H1 (cell line): Measurements from ENCODE around the gene ENPP5. TPM values are rescaled to one million over a fixed set of nuclear protein-coding genes. Genes with fewer than 3 reads are reported as not detected.

Experiments
- CTCF ChIA-PET: fragments of 300-600 bp; sonication (Branson Sonifier 250); formaldehyde crosslinking; loops from one replicate; lab custom pipeline; 2021; ENCODE audit not compliant: partially characterized antibody; lab: Charles Lee
- POLR2A ChIA-PET: fragments of 300-600 bp; sonication (Branson Sonifier 250); formaldehyde crosslinking; loops from one replicate; lab custom pipeline; 2021; ENCODE audit warnings: inconsistent platforms; ENCODE audit not compliant: partially characterized antibody; lab: Charles Lee
- DNase-seq, 2 experiments: peaks; one replicate each; pipeline versions ENCODE4 v3.0.0 to v3.0.0-alpha.2; 2010 to 2022; ENCODE audit warnings: low spot score in 2 of 2, low read depth in 1 of 2, mixed read lengths in 1 of 2
- FAIRE-seq: peaks from 2 replicates; lab custom pipeline; 2011; peaks lifted over from hg19 to GRCh38; lab: Jason Lieb, UNC
- H2AFZ ChIP-seq: 2 replicates; pipeline ENCODE4 v1.8.1; 2012; ENCODE audit warnings: low read length, inconsistent platforms
- H2AK5ac ChIP-seq: 2 replicates; pipeline ENCODE4 v1.6.1; 2013; ENCODE audit warnings: low read depth, low read length
- H2BK120ac ChIP-seq: replicated peaks from 2 replicates; pipeline ENCODE3; 2013; ENCODE audit warnings: low read depth, low read length, inconsistent platforms
- H2BK12ac ChIP-seq: 2 replicates; pipeline ENCODE4 v1.6.1; 2013; ENCODE audit warnings: low read depth, low read length
- H2BK15ac ChIP-seq: 2 replicates; pipeline ENCODE4 v1.6.1; 2013; ENCODE audit warnings: low read length
- H2BK20ac ChIP-seq: 2 replicates; pipeline ENCODE4 v1.6.1; 2013; ENCODE audit warnings: low read length
- H2BK5ac ChIP-seq: 2 replicates; pipeline ENCODE4 v1.6.1; 2013; ENCODE audit warnings: low read depth, low read length
- H3K14ac ChIP-seq: 2 replicates; pipeline ENCODE4 v1.6.1; 2013; ENCODE audit warnings: inconsistent platforms; ENCODE audit not compliant: insufficient read length
- H3K18ac ChIP-seq: 2 replicates; pipeline ENCODE4 v1.6.1; 2013; ENCODE audit warnings: low read length; ENCODE audit errors: extremely low read depth
- H3K23ac ChIP-seq: 2 replicates; pipeline ENCODE4 v1.6.1; 2013; ENCODE audit warnings: inconsistent platforms; ENCODE audit not compliant: insufficient read length
- H3K23me2 ChIP-seq: 2 replicates; pipeline ENCODE4 v1.6.1; 2013; ENCODE audit warnings: low read depth, low read length
- H3K27ac ChIP-seq: 2 replicates; pipeline ENCODE4 v1.6.1; 2011; ENCODE audit warnings: low read depth, low read length, inconsistent platforms
- H3K27me3 ChIP-seq, 4 experiments: replicated peaks in 1 of 4; 1 replicate in 1 of 4; 2 replicates in 3 of 4; pipeline versions ENCODE4 v1.6.1 to v1.8.1; 2011 to 2013; ENCODE audit warnings: low read length in 3 of 4, mild to moderate bottlenecking in 3 of 4, inconsistent platforms in 2 of 4, mixed read lengths in 2 of 4, moderate library complexity in 1 of 4; ENCODE audit not compliant: control insufficient read depth in 3 of 4, insufficient read depth in 3 of 4; ENCODE audit errors: extremely low read depth in 1 of 4
- H3K36me3 ChIP-seq, 4 experiments: 2 replicates each; pipeline versions ENCODE4 v1.6.1 to v1.8.1; 2011 to 2013; ENCODE audit warnings: mild to moderate bottlenecking in 4 of 4, low read length in 3 of 4, moderate library complexity in 2 of 4, control low read depth in 1 of 4, inconsistent platforms in 1 of 4; ENCODE audit not compliant: insufficient read depth in 4 of 4, control insufficient read depth in 2 of 4
- H3K4ac ChIP-seq: replicated peaks from 2 replicates; pipeline ENCODE3; 2013; ENCODE audit warnings: low read length, low read depth, mixed read lengths, inconsistent platforms; ENCODE audit not compliant: insufficient read length
- H3K4me1 ChIP-seq, 4 experiments: replicated peaks in 1 of 4; 1 replicate in 1 of 4; 2 replicates in 3 of 4; pipeline versions ENCODE4 v1.6.1 to v1.8.1; 2011 to 2013; ENCODE audit warnings: low read length in 3 of 4, inconsistent platforms in 2 of 4, mixed read lengths in 1 of 4; ENCODE audit not compliant: insufficient read depth in 4 of 4, control insufficient read depth in 3 of 4
- H3K4me2 ChIP-seq, 2 experiments: 2 replicates each; pipeline versions ENCODE4 v1.6.1 to v1.8.1; 2011 to 2013; ENCODE audit warnings: low read depth in 2 of 2, low read length in 2 of 2, control low read depth in 1 of 2, inconsistent platforms in 1 of 2, mild to moderate bottlenecking in 1 of 2; ENCODE audit not compliant: insufficient read depth in 1 of 2
- H3K4me3 ChIP-seq, 4 experiments: fragments of 200-600, 300-600 bp in 1 of 4; sonication (generic), shearing (Covaris generic), sonication (Bioruptor Twin) in 1 of 4; 2 replicates each; pipeline versions ENCODE4 v1.5.1 to v1.8.1; 2011 to 2016; ENCODE audit warnings: low read length in 4 of 4, low read depth in 3 of 4, control low read depth in 2 of 4, inconsistent platforms in 2 of 4, mild to moderate bottlenecking in 2 of 4, mixed read lengths in 1 of 4, moderate library complexity in 1 of 4; ENCODE audit not compliant: insufficient read depth in 2 of 4; ENCODE audit errors: extremely low read depth in 1 of 4
- H3K56ac ChIP-seq: replicated peaks from 2 replicates; pipeline ENCODE3; 2013; ENCODE audit warnings: low read depth, mild to moderate bottlenecking, mixed read lengths, low read length, inconsistent platforms; ENCODE audit not compliant: insufficient read length
- H3K79me1 ChIP-seq: 2 replicates; pipeline ENCODE4 v1.6.1; 2013; ENCODE audit warnings: low read depth, low read length, control low read depth
- H3K79me2 ChIP-seq, 2 experiments: 2 replicates each; pipeline versions ENCODE4 v1.6.1 to v1.8.1; 2012 to 2013; ENCODE audit warnings: low read length in 2 of 2, mild to moderate bottlenecking in 2 of 2, inconsistent platforms in 1 of 2; ENCODE audit not compliant: insufficient read depth in 2 of 2, control insufficient read depth in 1 of 2
- H3K9ac ChIP-seq, 4 experiments: replicated peaks in 1 of 4; 1 replicate in 1 of 4; 2 replicates in 3 of 4; pipeline versions ENCODE4 v1.6.1 to v1.8.1; 2011 to 2013; ENCODE audit warnings: low read depth in 3 of 4, low read length in 3 of 4, control low read depth in 2 of 4, mild to moderate bottlenecking in 2 of 4, moderate library complexity in 2 of 4, inconsistent platforms in 1 of 4; ENCODE audit errors: extremely low read depth in 1 of 4
- H3K9me3 ChIP-seq, 2 experiments: 2 replicates each; pipeline versions ENCODE4 v1.6.1 to v1.8.1; 2012 to 2013; ENCODE audit warnings: mild to moderate bottlenecking in 2 of 2, moderate library complexity in 2 of 2, control low read depth in 1 of 2, inconsistent platforms in 1 of 2, low read depth in 1 of 2, low read length in 1 of 2, mixed read lengths in 1 of 2; ENCODE audit not compliant: insufficient read depth in 2 of 2
- H4K20me1 ChIP-seq, 2 experiments: replicated peaks in 1 of 2; 2 replicates each; pipeline versions ENCODE3 to v1.8.1; 2011 to 2013; ENCODE audit warnings: inconsistent platforms in 2 of 2, low read length in 2 of 2, mild to moderate bottlenecking in 1 of 2; ENCODE audit not compliant: insufficient read depth in 2 of 2, control insufficient read depth in 1 of 2
- H4K5ac ChIP-seq: 2 replicates; pipeline ENCODE4 v1.6.1; 2013; ENCODE audit warnings: low read length, low read depth, mixed read lengths, inconsistent platforms; ENCODE audit not compliant: insufficient read length
- H4K8ac ChIP-seq: 2 replicates; pipeline ENCODE4 v1.8.0; 2013; ENCODE audit warnings: mild to moderate bottlenecking, moderate library complexity, low read length, inconsistent platforms; ENCODE audit not compliant: insufficient read depth; ENCODE audit errors: extremely low read depth
- H4K91ac ChIP-seq: replicated peaks from 2 replicates; pipeline ENCODE3; 2013; ENCODE audit warnings: low read length, mixed read lengths, inconsistent platforms; ENCODE audit not compliant: insufficient read length
- ATF3 ChIP-seq: IDR thresholded peaks from 2 replicates; pipeline ENCODE4 v1.6.1; 2011; ENCODE audit warnings: low read depth, mild to moderate bottlenecking, low read length; ENCODE audit not compliant: insufficient read depth
- E2F6 ChIP-seq: IDR thresholded peaks from 2 replicates; pipeline ENCODE4 v1.6.1; 2012; ENCODE audit warnings: inconsistent platforms
- EZH2 ChIP-seq: fragments of 200-600 bp; sonication (generic); IDR thresholded peaks from 2 replicates; pipeline ENCODE4 v1.7.1; 2012; ENCODE audit warnings: low read depth, mild to moderate bottlenecking, moderate library complexity, low read length, inconsistent platforms; ENCODE audit not compliant: severe bottlenecking
- GABPA ChIP-seq: IDR thresholded peaks from 2 replicates; pipeline ENCODE4 v1.6.1; 2011; ENCODE audit warnings: mild to moderate bottlenecking, low read length, moderate library complexity, borderline replicate concordance; ENCODE audit not compliant: insufficient read depth
- JUN ChIP-seq: IDR thresholded peaks from 2 replicates; pipeline ENCODE4 v1.6.1; 2011; ENCODE audit warnings: low read depth, mild to moderate bottlenecking, improper control_type of control experiment, low read length
- MAFK ChIP-seq: IDR thresholded peaks from 2 replicates; pipeline ENCODE4 v1.6.1; 2012; ENCODE audit warnings: low read depth, mild to moderate bottlenecking, improper control_type of control experiment, low read length
- RAD21 ChIP-seq, 2 experiments: IDR thresholded peaks in 1 of 2; conservative IDR thresholded peaks in 1 of 2; 2 replicates each; pipeline ENCODE4 v1.6.1; 2011; ENCODE audit warnings: low read depth in 2 of 2, low read length in 2 of 2, improper control_type of control experiment in 1 of 2, inconsistent platforms in 1 of 2, mild to moderate bottlenecking in 1 of 2, moderate library complexity in 1 of 2
- RFX5 ChIP-seq: IDR thresholded peaks from 2 replicates; pipeline ENCODE4 v1.6.1; 2011; ENCODE audit warnings: low read depth, low read length, improper control_type of control experiment, borderline replicate concordance
- SAP30 ChIP-seq: fragments of 300-600 bp; sonication (generic); IDR thresholded peaks from 2 replicates; pipeline ENCODE4 v1.7.1; 2012; ENCODE audit warnings: low read length, moderate library complexity, mild to moderate bottlenecking, inconsistent platforms; ENCODE audit not compliant: insufficient read depth, insufficient replicate concordance
- USF2 ChIP-seq: IDR thresholded peaks from 2 replicates; pipeline ENCODE4 v1.6.1; 2011; ENCODE audit warnings: low read length, improper control_type of control experiment
- ZNF274 ChIP-seq: IDR thresholded peaks from 2 replicates; pipeline ENCODE4 v1.7.0; 2012; ENCODE audit warnings: low read length, borderline replicate concordance; ENCODE audit errors: extremely low read depth
- WGBS, 2 experiments: shearing (Covaris generic) in 1 of 2; methylation state at CpG; one replicate each; pipeline versions ENCODE4 v1.1.6 to v1.1.7; 2013 to 2015; ENCODE audit warnings: low lambda C conversion rate in 2 of 2, mixed read lengths in 2 of 2, inconsistent platforms in 1 of 2, low coverage in 1 of 2, missing lambda C conversion rate in 1 of 2; ENCODE audit not compliant: insufficient replicate concordance in 2 of 2, insufficient coverage in 1 of 2, insufficient read length in 1 of 2; ENCODE audit errors: extremely low coverage in 1 of 2, missing lambda C conversion rate in 1 of 2; 5-methylcytosine and 5-hydroxymethylcytosine counted together
- polyA plus RNA-seq, 7 experiments: library from polyadenylated mRNA; depleted of rRNA in 3 of 7; stranded (reverse) in 5 of 7; unstranded in 2 of 7; fragments of >200 nt in 5 of 7; fragments of 200-250 nt in 2 of 7; gene quantifications; 1 replicate in 5 of 7; 2 replicates in 1 of 7; 4 replicates in 1 of 7; pipeline versions ENCODE4 v1.2.1 to v1.2.3, GENCODE V29; 2011 to 2013; ENCODE audit warnings: missing spikeins in 2 of 7, mixed read lengths in 2 of 7
- total RNA-seq: library from RNA; stranded (reverse); fragmentation: NEBNext Ultra II Directional; extraction: Animal tissue kit (Norgen Biotek cat#: 25700); gene quantifications from 2 replicates; pipeline ENCODE4 v1.2.1, GENCODE V29; 2021

The ENPP5 gene
- total and polyA plus RNA-seq, 2 of the 8 experiments (the other 6 are each of a cell fraction or from before 2014, with no cell fraction given) = 5.1 to 7.6 TPM

GRCh38 chr6:46215777-46216176, 45.0 kb upstream of the ENPP5 start:
- WGBS, 2 experiments = 84% methylated on average over 3 of the region's 4 CpGs; no CpG with 5 or more reads in 1 of the 2 experiments
- Histone ChIP-seq H3K79me1 (no peaks in the 10 kb centered on the region), H3K27me3 (peaks cover 0 to 6% (median 0%) of the 10 kb centered on the region in 4 experiments; a peak in 2 of 7 replicates), H2BK120ac (no peak overlapping the region), H3K27ac (no peak overlapping the region), H2AFZ (no peak overlapping the region), H2BK12ac (no peak overlapping the region), H4K91ac (no peak overlapping the region), H3K4me3 (no peak overlapping the region), H3K23me2 (no peaks in the 10 kb centered on the region), H4K8ac (no peak overlapping the region), H3K4me1 (no peaks in the 10 kb centered on the region), H2BK15ac (no peak overlapping the region), H2BK5ac (no peak overlapping the region), H3K36me3 (no peaks in the 10 kb centered on the region), H2AK5ac (no peak overlapping the region), H3K4me2 (no peak overlapping the region), H4K5ac (no peak overlapping the region), H3K79me2 (no peaks in the 10 kb centered on the region), H3K9ac (no peak overlapping the region), H4K20me1 (no peaks in the 10 kb centered on the region), H3K18ac (no peak overlapping the region), H3K14ac (no peak overlapping the region), H3K23ac (no peak overlapping the region), H3K56ac (no peak overlapping the region), H2BK20ac (no peak overlapping the region), H3K4ac (no peak overlapping the region), H3K9me3 (no peaks in the 10 kb centered on the region)
- POLR2A ChIA-PET = no interaction called here
- DNase-seq = no peak
- no peak for FAIRE-seq
- CTCF ChIA-PET = interaction anchor here (0.6 to 1.2 kb wide), 7 partner anchors 21 to 1670 kb away, joined by 3 to 4 read pairs (median 3); no protein-coding TSS in a partner anchor
- TF ChIP-seq RFX5 (no peak), MAFK (no peak), JUN (no peak), SAP30 (no peak), GABPA (no peak), EZH2 (no peak), ZNF274 (no peak), RAD21 (IDR thresholded peaks at IDR 0.05 in 1 of 2, conservative IDR thresholded peaks at IDR 0.05 in 1 of 2; ENCODE audit: low read depth in 2 of 2, low read length in 2 of 2) (no peak), ATF3 (no peak), USF2 (no peak), E2F6 (no peak)
